GM12875 (cell line): ENCODE results near the gene INF2.

Experiments used
- H3K4me3 ChIP-seq: one replicate; pipeline ENCODE4 v1.5.1; 2011; ENCODE audit warnings: low read depth, low read length, control low read depth
- TF ChIP-seq, protein P1 (sequence below): IDR thresholded peaks from 2 replicates; pipeline ENCODE4 v1.5.1; 2011; ENCODE audit warnings: low read depth, mild to moderate bottlenecking, control low read depth, inconsistent platforms, low read length, moderate library complexity, borderline replicate concordance; ENCODE audit not compliant: insufficient read depth

The INF2 gene

DNA sequence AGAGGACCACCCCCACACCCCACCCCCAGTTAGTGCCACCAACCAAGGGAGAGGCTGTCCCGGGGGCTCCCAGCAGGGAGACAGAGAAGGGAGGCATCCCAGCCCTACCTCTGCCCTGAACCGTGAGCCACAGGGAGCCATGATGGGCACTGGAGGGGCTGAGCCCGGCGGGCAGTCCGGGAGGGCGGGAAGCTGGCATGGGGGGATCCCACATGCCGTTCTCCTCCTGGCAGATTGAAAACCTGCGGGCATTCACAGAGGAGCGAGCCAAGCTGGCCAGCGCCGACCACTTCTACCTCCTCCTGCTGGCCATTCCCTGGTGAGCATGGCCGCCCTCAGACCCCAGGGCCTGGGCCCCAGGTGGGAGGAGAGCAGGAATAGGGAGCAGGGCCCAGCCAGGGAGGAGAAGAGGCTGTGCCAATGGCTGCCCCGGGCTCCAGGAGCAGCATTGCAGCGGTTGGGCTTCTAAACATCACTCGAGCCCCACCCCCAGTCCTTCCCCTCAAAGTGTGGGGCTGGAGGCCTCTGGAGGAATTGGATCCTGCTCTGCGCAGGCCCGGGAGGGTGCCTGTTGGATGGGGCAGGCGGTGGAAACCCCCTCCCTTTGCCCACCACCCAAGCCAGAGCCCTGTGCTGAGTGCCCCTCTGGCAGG lies 20.1 kb downstream of the INF2 start:
- no peak overlapping the region for H3K4me3 ChIP-seq
- TF ChIP-seq, protein P1, sequence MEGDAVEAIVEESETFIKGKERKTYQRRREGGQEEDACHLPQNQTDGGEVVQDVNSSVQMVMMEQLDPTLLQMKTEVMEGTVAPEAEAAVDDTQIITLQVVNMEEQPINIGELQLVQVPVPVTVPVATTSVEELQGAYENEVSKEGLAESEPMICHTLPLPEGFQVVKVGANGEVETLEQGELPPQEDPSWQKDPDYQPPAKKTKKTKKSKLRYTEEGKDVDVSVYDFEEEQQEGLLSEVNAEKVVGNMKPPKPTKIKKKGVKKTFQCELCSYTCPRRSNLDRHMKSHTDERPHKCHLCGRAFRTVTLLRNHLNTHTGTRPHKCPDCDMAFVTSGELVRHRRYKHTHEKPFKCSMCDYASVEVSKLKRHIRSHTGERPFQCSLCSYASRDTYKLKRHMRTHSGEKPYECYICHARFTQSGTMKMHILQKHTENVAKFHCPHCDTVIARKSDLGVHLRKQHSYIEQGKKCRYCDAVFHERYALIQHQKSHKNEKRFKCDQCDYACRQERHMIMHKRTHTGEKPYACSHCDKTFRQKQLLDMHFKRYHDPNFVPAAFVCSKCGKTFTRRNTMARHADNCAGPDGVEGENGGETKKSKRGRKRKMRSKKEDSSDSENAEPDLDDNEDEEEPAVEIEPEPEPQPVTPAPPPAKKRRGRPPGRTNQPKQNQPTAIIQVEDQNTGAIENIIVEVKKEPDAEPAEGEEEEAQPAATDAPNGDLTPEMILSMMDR: no peak

DNA sequence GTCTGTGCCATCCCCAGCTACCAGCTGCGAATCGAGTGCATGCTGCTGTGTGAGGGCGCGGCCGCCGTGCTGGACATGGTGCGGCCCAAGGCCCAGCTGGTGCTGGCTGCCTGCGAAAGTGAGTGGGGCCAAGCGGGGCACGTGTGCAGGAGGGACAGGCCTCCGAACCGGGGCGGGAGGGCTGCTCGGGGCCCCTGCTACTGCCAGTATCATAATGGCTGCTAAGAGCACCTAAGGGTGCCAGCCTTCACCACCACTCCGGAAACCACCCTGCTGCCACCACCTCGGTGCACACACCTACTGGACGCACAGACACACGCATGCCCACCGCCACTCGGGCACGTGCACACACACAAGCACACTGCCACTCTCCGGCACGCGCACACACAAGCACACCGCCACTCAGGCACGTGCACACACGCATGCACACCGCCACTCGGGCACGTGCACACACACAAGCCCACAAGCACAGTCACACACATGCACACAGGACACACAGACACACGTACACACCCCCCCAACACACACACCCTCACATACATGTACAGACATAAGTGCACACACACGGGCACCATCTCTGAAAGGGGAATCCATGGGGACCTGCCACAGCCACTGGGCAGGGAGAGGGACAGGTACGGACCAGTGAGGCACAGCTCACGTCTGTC lies 20.8 kb downstream of the INF2 start:
- H3K4me3 ChIP-seq: no peak overlapping the region

DNA sequence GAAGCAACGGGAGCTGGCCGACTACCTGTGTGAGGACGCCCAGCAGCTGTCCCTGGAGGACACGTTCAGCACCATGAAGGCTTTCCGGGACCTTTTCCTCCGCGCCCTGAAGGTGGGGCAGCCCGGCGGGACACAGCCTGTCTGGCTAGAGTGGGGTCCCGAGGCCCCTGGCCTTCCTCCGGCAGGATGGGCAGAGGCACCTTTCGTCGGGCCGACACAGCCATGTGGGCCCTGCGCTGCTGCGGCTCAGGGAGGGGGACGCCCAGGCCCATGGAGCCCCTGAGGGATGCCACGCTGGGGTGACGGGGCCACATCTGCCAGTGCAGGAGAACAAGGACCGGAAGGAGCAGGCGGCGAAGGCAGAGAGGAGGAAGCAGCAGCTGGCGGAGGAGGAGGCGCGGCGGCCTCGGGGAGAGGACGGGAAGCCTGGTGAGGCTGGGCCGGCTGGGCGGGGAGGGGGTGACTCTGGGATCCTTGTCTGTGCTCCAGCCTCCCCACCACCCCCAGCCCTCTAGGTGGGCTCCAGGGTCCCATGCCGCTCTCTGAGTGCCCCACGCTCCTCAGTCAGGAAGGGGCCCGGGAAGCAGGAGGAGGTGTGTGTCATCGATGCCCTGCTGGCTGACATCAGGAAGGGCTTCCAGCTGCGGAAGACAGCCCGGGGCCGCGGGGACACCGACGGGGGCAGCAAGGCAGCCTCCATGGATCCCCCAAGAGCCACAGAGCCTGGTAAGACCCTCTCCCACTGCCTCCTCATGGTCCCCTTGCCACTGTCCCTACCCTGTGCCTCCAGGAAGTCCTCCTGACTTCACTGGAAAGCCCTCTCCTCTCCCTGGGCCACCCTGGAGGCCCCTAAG lies 23.7 kb downstream of the INF2 start:
- no peak overlapping the region for H3K4me3 ChIP-seq
- TF ChIP-seq, protein P1: no peak

More for the DNA sequence above, 20.8 kb downstream of the INF2 start:
- TF ChIP-seq, protein P1: no peak

DNA sequence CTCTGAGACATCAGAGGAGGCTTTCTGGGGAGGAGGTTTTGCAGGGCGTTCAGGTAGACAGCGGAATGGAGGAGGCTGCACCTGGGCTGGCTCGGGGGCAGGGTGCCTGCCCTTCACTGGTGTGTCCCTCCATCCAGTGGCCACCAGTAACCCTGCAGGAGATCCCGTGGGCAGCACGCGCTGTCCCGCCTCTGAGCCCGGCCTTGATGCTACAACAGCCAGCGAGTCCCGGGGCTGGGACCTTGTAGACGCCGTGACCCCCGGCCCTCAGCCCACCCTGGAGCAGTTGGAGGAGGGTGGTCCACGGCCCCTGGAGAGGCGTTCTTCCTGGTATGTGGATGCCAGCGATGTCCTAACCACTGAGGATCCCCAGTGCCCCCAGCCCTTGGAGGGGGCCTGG lies 24.6 kb downstream of the INF2 start:
- TF ChIP-seq, protein P1: no peak
- H3K4me3 ChIP-seq: no peak overlapping the region

DNA sequence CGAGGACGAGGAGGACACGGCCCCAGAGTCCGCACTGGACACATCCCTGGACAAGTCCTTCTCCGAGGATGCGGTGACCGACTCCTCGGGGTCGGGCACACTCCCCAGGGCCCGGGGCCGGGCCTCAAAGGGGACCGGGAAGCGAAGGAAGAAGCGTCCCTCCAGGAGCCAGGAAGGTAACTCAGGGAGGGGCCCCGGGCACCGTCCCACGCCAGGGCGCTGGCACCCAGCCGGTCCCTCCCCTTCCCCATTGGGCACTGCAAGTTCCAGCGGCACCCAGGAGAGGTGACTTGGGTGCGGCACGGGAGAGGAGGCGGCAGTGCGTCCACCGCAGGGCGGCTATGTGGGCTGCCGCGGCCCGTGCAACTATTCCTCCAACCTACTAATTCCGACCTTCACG lies 25.3 kb downstream of the INF2 start:
- H3K4me3 ChIP-seq: no peak overlapping the region
- TF ChIP-seq, protein P1: no peak

DNA sequence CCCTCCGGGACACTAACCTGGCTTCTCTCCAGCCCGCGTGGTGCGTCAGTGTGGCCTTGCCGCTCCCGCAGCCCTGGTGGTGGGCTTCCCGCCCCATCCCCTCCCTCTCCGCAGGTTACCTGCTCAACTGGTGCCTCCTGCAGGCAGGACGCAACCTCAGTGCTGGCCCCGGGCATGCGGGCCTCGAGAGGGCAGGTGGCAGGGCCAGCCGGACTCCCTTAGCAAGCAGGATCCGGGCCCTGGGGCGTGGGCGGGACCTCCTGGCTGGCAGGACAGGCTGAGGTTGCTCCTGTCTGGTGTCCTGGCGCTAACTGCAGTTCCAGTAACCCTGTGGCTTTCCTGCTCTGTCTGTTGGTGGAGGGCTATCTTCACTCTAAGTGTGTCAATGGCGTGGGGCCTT lies 26.0 kb downstream of the INF2 start:
- TF ChIP-seq, protein P1: no peak
- H3K4me3 ChIP-seq: no peak overlapping the region
